Measurements from ENCODE around the gene DDI1.

The DDI1 gene

GRCh38 chr11:104078245-104078644, 41.8 kb downstream of the DDI1 start:
- DNase-seq (ENCODE audit: low read depth) = no peak

- no peak for DNase-seq (ENCODE audit: low read depth)
These were observed 42.6 kb downstream of the DDI1 start for GRCh38 chr11:104078995-104079394.

- DNase-seq (ENCODE audit: low read depth) = no peak
These were observed 50.2 kb downstream of the DDI1 start for GRCh38 chr11:104086621-104087020.
